ENCODE results near the gene MACROH2A1.

Gene MACROH2A1

GRCh38 chr5:135341016-135341666, 57.9 kb downstream of the MACROH2A1 start:
- no peak overlapping the region for H3K9ac ChIP-seq (ENCODE audit: low read length in 2 of 2)

GRCh38 chr5:135340568-135340967, 58.5 kb downstream of the MACROH2A1 start:
- Histone ChIP-seq H3K4me1 (ENCODE audit: control insufficient read depth, insufficient read depth, low read length) (peaks cover 6% of the 10 kb centered on the region), H3K27me3 (ENCODE audit: control insufficient read depth in 1 of 2, insufficient read depth in 2 of 2, low read length in 2 of 2) (no peaks in the 10 kb centered on the region), H3K27ac (ENCODE audit: low read length) (no peak overlapping the region), H3K9me3 (ENCODE audit: control insufficient read depth in 2 of 2, low read length in 2 of 2) (no peaks in the 10 kb centered on the region), H3K36me3 (ENCODE audit: control insufficient read depth in 2 of 2, insufficient read depth in 2 of 2, low read length in 2 of 2) (peaks cover 76 to 87% of the 10 kb centered on the region in 2 donors), H3K9ac (ENCODE audit: low read length in 2 of 2) (no peak overlapping the region), H3K4me3 (ENCODE audit: low read length in 2 of 2) (no peak overlapping the region)

More at GRCh38 chr5:135341016-135341666, 57.9 kb downstream of the MACROH2A1 start:
- H3K4me1 ChIP-seq (ENCODE audit: control insufficient read depth, insufficient read depth, low read length): peaks cover under 1% of the 10 kb centered on the region
- H3K36me3 ChIP-seq (ENCODE audit: control insufficient read depth in 2 of 2, insufficient read depth in 2 of 2, low read length in 2 of 2): peaks cover 80 to 89% of the 10 kb centered on the region in 2 donors
- H3K27me3 ChIP-seq (ENCODE audit: control insufficient read depth in 1 of 2, insufficient read depth in 2 of 2, low read length in 2 of 2): no peaks in the 10 kb centered on the region
- no peak overlapping the region for H3K27ac ChIP-seq (ENCODE audit: low read length)
- no peak overlapping the region for H3K4me3 ChIP-seq (ENCODE audit: low read length in 2 of 2)
- no peaks in the 10 kb centered on the region for H3K9me3 ChIP-seq (ENCODE audit: control insufficient read depth in 2 of 2, low read length in 2 of 2)

- no peak overlapping the region for H3K4me3 ChIP-seq (ENCODE audit: low read length in 2 of 2)
- H3K9ac ChIP-seq (ENCODE audit: low read length in 2 of 2): no peak overlapping the region
- H3K27ac ChIP-seq (ENCODE audit: low read length): no peak overlapping the region
- peaks cover 9% of the 10 kb centered on the region for H3K4me1 ChIP-seq (ENCODE audit: control insufficient read depth, insufficient read depth, low read length)
- no peaks in the 10 kb centered on the region for H3K9me3 ChIP-seq (ENCODE audit: control insufficient read depth in 2 of 2, low read length in 2 of 2)
- no peaks in the 10 kb centered on the region for H3K27me3 ChIP-seq (ENCODE audit: control insufficient read depth in 1 of 2, insufficient read depth in 2 of 2, low read length in 2 of 2)
- H3K36me3 ChIP-seq (ENCODE audit: control insufficient read depth in 2 of 2, insufficient read depth in 2 of 2, low read length in 2 of 2): peaks cover 69 to 77% of the 10 kb centered on the region in 2 donors
These were observed 59.4 kb downstream of the MACROH2A1 start for GRCh38 chr5:135339623-135340022.

DNA sequence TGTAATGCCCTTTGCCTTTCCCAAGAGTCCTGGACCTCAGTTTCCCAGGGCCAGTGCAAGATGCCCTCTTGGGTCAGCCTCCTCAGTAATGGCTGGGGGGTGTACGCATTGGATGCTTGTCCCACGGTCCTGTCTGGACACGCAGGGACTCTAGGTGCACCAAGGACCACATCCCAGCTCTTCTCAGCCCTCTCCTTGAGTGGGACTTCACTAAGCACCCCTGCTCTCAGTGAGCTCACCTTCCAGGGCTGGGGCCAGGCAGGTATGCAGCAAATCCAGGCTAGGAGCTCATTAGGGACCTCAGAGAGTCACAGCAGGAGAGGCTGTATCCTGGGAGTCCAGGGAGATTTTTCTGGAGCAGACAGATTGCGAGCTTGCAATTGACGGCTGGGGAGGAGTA, 59.8 kb downstream of the MACROH2A1 start:
- Histone ChIP-seq H3K9me3 (ENCODE audit: control insufficient read depth in 2 of 2, low read length in 2 of 2) (no peaks in the 10 kb centered on the region), H3K4me3 (ENCODE audit: low read length in 2 of 2) (no peak overlapping the region), H3K4me1 (ENCODE audit: control insufficient read depth, insufficient read depth, low read length) (peaks cover 9% of the 10 kb centered on the region), H3K9ac (ENCODE audit: low read length in 2 of 2) (no peak overlapping the region), H3K36me3 (ENCODE audit: control insufficient read depth in 2 of 2, insufficient read depth in 2 of 2, low read length in 2 of 2) (peaks cover 69 to 74% of the 10 kb centered on the region in 2 donors), H3K27ac (ENCODE audit: low read length) (no peak overlapping the region), H3K27me3 (ENCODE audit: control insufficient read depth in 1 of 2, insufficient read depth in 2 of 2, low read length in 2 of 2) (no peaks in the 10 kb centered on the region)

- no peaks in the 10 kb centered on the region for H3K9me3 ChIP-seq (ENCODE audit: control insufficient read depth in 2 of 2, low read length in 2 of 2)
- no peak overlapping the region for H3K27ac ChIP-seq (ENCODE audit: low read length)
- no peak overlapping the region for H3K9ac ChIP-seq (ENCODE audit: low read length in 2 of 2)
- H3K4me1 ChIP-seq (ENCODE audit: control insufficient read depth, insufficient read depth, low read length): peaks cover 9% of the 10 kb centered on the region
- H3K36me3 ChIP-seq (ENCODE audit: control insufficient read depth in 2 of 2, insufficient read depth in 2 of 2, low read length in 2 of 2): peaks cover 50 to 53% of the 10 kb centered on the region in 2 donors
- H3K4me3 ChIP-seq (ENCODE audit: low read length in 2 of 2): no peak overlapping the region
- H3K27me3 ChIP-seq (ENCODE audit: control insufficient read depth in 1 of 2, insufficient read depth in 2 of 2, low read length in 2 of 2): no peaks in the 10 kb centered on the region
These were observed 62.0 kb downstream of the MACROH2A1 start for GRCh38 chr5:135337064-135337463.

DNA sequence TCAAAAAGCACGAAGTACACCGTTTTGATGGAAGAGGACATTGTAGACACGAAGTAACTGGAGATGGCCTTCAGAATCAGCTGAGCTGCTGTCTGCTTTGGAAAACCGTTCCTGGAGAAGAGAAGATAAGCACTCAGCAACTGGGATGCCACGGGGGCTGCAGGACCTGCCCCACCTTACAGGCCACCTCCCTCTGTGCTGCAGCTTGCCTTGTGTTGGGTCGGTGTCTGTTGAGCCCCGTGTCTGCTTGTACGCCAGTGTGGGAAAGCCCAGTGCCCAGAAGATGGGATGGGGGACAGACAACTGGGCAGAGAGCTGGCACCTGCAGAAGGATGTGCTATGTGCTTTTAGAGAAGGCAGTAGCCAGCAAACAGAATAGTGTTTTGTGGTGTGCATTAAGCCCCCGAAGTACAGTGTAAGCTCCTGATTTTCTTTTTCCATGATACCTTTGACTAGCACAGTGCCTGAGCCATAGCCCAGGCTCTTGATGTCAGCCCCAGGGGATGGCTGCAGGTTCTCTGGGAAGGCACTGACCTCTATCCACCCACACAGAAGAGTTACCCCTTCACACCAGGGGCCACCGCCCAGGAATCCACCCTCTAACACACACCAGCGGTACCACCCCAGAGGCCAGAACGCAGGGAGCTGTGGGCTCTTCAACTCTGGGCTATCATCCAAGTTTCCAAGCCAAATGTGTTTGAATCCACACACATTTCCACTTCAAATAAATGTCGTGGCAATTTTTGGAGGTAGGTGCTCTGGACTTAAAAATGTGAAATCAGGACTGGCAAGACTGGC, 63.8 kb downstream of the MACROH2A1 start:
- H3K9me3 ChIP-seq (ENCODE audit: control insufficient read depth in 2 of 2, low read length in 2 of 2): no peaks in the 10 kb centered on the region
- H3K9ac ChIP-seq (ENCODE audit: low read length in 2 of 2): no peak overlapping the region
- no peak overlapping the region for H3K4me3 ChIP-seq (ENCODE audit: low read length in 2 of 2)
- peaks cover 40 to 43% of the 10 kb centered on the region in 2 donors for H3K36me3 ChIP-seq (ENCODE audit: control insufficient read depth in 2 of 2, insufficient read depth in 2 of 2, low read length in 2 of 2)
- no peak overlapping the region for H3K27ac ChIP-seq (ENCODE audit: low read length)
- H3K4me1 ChIP-seq (ENCODE audit: control insufficient read depth, insufficient read depth, low read length): peaks cover 14% of the 10 kb centered on the region
- no peaks in the 10 kb centered on the region for H3K27me3 ChIP-seq (ENCODE audit: control insufficient read depth in 1 of 2, insufficient read depth in 2 of 2, low read length in 2 of 2)

DNA sequence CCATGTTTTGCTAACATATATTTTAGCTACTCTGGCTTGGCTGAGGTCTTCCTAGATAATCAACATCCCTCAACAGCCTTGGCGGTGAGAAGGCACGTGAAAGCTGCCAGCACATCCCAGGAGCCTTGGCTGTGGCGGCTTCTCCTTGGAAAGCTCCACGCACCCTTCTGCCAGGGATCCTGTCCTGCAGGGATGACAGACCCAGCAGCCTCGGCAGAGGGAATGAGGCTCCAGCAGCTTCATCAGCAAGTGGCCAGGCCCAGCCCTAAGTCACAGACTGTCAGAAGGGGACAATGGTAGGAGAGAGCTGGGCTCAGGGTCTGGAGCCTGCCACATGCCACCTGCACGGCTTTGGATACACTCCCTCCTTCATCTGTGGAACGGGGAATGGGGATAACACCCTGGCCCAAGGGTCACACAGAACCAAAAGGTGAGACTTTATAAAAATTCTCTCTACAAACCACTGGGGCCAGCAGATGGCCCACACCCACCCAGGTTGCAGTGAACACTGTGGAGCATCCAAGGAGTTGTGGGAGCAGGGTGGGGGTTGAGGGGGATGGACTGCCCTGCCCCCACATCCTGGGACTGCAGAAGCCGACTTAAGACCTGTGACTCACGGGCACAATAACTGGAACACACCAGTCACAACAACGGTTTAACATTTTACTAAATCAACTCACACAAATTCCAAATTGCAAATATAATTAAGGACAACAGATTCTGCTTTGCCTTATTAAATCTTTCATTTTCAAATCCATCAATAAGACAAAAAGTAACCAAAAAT, 65.1 kb downstream of the MACROH2A1 start:
- H3K27me3 ChIP-seq (ENCODE audit: control insufficient read depth in 1 of 2, insufficient read depth in 2 of 2, low read length in 2 of 2): no peaks in the 10 kb centered on the region
- H3K9me3 ChIP-seq (ENCODE audit: control insufficient read depth in 2 of 2, low read length in 2 of 2): no peaks in the 10 kb centered on the region
- no peak overlapping the region for H3K9ac ChIP-seq (ENCODE audit: low read length in 2 of 2)
- peaks cover 14% of the 10 kb centered on the region for H3K4me1 ChIP-seq (ENCODE audit: control insufficient read depth, insufficient read depth, low read length)
- H3K4me3 ChIP-seq (ENCODE audit: low read length in 2 of 2): no peak overlapping the region
- H3K27ac ChIP-seq (ENCODE audit: low read length): no peak overlapping the region
- H3K36me3 ChIP-seq (ENCODE audit: control insufficient read depth in 2 of 2, insufficient read depth in 2 of 2, low read length in 2 of 2): peaks cover 30% of the 10 kb centered on the region in 2 donors

- Histone ChIP-seq H3K27ac (ENCODE audit: low read length) (no peak overlapping the region), H3K27me3 (ENCODE audit: control insufficient read depth in 1 of 2, insufficient read depth in 2 of 2, low read length in 2 of 2) (no peaks in the 10 kb centered on the region), H3K4me3 (ENCODE audit: low read length in 2 of 2) (no peak overlapping the region), H3K36me3 (ENCODE audit: control insufficient read depth in 2 of 2, insufficient read depth in 2 of 2, low read length in 2 of 2) (peaks cover 18% of the 10 kb centered on the region in 2 donors), H3K9ac (ENCODE audit: low read length in 2 of 2) (no peak overlapping the region), H3K4me1 (ENCODE audit: control insufficient read depth, insufficient read depth, low read length) (peaks cover 14% of the 10 kb centered on the region), H3K9me3 (ENCODE audit: control insufficient read depth in 2 of 2, low read length in 2 of 2) (no peaks in the 10 kb centered on the region)
These were observed 66.4 kb downstream of the MACROH2A1 start for GRCh38 chr5:135332519-135333150.

DNA sequence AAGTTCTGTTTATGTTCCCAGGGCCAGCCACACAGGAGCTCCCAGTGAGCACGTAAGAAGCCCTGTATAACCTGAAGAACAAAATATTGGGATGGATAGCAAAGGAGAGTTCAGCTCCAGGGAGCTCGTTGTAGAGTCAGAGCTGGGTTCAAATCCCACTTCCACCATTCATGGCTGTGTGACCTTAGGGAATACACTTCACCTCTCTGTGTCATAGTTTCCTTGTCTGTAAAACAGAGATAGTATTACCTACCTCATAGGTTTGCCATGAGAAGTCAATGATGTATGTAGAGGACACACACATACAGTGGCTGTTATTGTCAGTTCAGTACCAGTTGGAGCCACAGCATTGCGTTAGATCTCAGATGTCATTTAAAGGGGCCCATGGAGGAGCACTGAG, 67.4 kb downstream of the MACROH2A1 start:
- Histone ChIP-seq H3K27me3 (ENCODE audit: control insufficient read depth in 1 of 2, insufficient read depth in 2 of 2, low read length in 2 of 2) (no peaks in the 10 kb centered on the region), H3K9me3 (ENCODE audit: control insufficient read depth in 2 of 2, low read length in 2 of 2) (no peaks in the 10 kb centered on the region), H3K4me3 (ENCODE audit: low read length in 2 of 2) (no peak overlapping the region), H3K27ac (ENCODE audit: low read length) (no peak overlapping the region), H3K9ac (ENCODE audit: low read length in 2 of 2) (no peak overlapping the region), H3K4me1 (ENCODE audit: control insufficient read depth, insufficient read depth, low read length) (peaks cover 14% of the 10 kb centered on the region), H3K36me3 (ENCODE audit: control insufficient read depth in 2 of 2, insufficient read depth in 2 of 2, low read length in 2 of 2) (peaks cover 10 to 14% of the 10 kb centered on the region in 2 donors)

DNA sequence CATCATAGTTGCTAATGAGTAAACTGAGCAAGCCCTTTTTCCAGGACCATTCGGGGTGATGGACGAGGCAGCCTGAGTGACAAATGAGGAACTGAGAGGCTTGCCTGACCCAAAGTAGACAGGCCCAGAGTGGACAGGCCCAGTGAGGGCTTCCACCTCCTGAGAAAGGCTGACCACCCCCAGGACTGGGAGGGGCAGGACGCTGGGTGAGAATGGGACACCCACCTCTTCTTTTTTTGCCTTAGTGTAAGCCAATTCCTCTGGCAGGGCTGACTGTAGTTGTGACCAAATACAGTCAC, 68.3 kb downstream of the MACROH2A1 start:
- Histone ChIP-seq H3K4me1 (ENCODE audit: control insufficient read depth, insufficient read depth, low read length) (peaks cover 9% of the 10 kb centered on the region), H3K27me3 (ENCODE audit: control insufficient read depth in 1 of 2, insufficient read depth in 2 of 2, low read length in 2 of 2) (no peaks in the 10 kb centered on the region), H3K4me3 (ENCODE audit: low read length in 2 of 2) (no peak overlapping the region), H3K9ac (ENCODE audit: low read length in 2 of 2) (no peak overlapping the region), H3K36me3 (ENCODE audit: control insufficient read depth in 2 of 2, insufficient read depth in 2 of 2, low read length in 2 of 2) (peaks cover 7 to 8% of the 10 kb centered on the region in 2 donors), H3K9me3 (ENCODE audit: control insufficient read depth in 2 of 2, low read length in 2 of 2) (no peaks in the 10 kb centered on the region), H3K27ac (ENCODE audit: low read length) (no peak overlapping the region)
